ENCODE results near the gene PIWIL1.

PIWIL1 gene

DNA sequence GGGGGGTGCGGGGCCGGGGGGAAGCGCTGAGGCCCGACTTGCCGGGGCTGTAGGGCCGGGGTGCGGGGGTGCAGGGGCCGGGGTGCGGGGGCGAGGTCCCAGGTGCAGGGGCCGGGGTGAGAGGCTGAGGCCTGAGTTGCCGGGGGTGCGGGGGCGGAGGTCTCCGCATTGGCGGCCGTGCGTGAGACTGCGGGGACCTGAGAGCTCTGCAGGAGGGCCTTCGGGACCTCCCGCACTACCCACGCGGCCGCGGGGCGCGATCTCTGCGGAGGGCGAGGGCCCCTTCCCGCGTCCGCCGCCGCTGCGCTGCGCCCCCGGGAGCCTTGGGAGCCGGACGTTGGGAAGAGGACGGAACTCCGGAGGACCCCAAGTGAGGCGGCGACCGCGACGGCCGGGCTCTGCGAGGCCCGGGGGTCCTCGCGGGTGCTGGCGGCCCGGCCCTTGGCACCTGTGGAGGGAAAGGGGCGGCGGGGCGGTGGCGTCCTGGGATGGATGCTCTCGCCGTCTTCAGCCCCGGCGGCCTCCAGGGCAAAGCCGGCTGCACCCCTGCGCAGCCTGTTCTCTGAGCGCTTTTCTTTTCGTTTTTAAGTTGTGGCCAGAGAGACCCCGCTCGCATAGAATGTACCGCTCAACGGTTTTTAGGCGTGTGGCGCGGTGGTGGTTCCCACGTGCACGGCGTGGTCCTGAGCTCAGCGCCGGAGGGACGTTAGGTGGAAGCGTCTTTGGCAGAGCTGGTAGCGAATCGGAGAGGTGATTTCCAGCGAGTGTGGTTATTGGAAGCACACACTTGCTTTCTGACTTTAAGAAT is 1.3 kb downstream of the PIWIL1 start:
- DNase-seq, result no peak

DNA sequence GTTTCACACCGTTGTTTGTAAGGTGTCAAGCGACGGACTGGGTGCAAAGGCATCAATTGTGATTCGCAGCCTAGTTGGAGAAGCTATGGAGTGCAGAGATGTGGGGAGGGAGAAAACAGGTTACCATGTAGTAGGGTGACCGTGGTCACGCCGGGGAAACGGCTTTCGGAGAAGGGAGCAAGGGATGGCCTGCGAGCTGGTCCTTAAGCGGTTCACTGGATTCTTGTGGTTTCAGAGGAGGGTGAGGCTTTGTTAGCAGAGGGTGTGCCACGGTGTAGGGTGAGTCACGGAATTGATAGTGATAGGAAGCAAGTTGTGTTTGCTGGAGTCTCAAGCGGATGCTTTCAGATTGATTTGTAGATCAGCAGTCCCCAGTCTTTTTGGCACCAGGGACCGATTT is 2.3 kb downstream of the PIWIL1 start:
- DNase-seq, result no peak

GRCh38 chr12:130342442-130342841 is 4.8 kb downstream of the PIWIL1 start:
- DNase-seq, result no peak

DNA sequence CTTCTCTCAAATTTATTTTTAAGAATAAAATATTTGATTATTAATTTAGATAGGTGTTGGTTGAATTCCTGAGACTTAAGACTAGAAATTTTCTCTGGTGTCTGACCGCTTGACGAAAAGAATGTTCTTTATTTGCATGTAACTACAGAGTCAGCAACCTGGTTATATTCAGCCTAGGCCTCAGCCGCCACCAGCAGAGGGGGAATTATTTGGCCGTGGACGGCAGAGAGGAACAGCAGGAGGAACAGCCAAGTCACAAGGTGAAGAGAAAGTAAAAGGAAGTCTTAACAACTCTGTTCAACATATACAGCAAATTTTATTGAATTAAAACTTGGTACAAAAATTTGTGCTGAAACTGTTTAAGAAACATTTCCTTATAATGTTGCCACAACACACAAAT is 5.2 kb downstream of the PIWIL1 start:
- DNase-seq, result no peak

- DNase-seq, result no peak
Observed at GRCh38 chr12:130344529-130344928, 6.8 kb downstream of the PIWIL1 start.

DNA sequence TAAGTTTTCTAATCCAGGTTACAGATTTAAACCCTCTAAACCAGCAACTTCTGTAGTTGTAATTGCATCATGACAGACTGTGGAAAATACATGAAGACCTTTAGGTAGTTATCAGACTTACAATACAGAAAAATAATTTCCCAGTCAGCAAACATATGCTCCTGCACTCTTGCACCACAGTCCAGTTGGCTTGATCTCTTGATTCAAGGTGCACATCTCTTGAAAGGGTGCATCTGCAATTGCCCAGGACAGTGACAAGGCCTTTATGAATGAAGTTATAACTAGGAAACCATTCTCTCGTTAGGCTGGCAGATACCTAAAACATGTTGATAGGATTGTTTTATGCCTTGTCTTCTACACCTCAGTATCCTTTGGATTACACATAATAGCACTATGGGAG is 7.6 kb downstream of the PIWIL1 start:
- no peak for DNase-seq

DNA sequence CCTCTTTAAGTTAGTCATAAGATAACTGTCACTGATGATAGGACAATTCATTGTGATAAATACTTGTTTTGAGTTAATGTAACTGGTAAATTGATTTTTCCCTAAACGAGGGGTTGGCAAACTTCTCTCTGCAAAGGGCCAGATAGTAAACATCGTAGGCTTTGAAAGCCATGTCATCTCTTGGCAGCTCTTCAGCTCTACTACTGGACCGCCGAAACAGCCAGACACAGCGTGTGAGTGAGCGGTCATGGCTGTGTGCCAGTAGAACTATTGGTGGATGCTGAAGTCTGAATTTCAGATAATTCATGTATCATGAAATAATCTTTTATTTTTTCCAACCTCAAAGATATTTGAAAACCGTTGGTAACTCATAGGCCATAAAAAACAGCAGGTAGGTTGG is 9.9 kb downstream of the PIWIL1 start:
- no peak for DNase-seq

- no peak for DNase-seq
Observed at GRCh38 chr12:130350715-130351114, 13.0 kb downstream of the PIWIL1 start.

- DNase-seq, result no peak
Observed at GRCh38 chr12:130351326-130351725, 13.6 kb downstream of the PIWIL1 start.

GRCh38 chr12:130353081-130353480 is 15.4 kb downstream of the PIWIL1 start:
- DNase-seq, result no peak

- no peak for DNase-seq
Observed at GRCh38 chr12:130354407-130354806, 16.7 kb downstream of the PIWIL1 start.

GRCh38 chr12:130356222-130356621 is 18.5 kb downstream of the PIWIL1 start:
- no peak for DNase-seq

GRCh38 chr12:130357241-130357640 is 19.6 kb downstream of the PIWIL1 start:
- no peak for DNase-seq

- no peak for DNase-seq
Observed at GRCh38 chr12:130357729-130358330, 20.1 kb downstream of the PIWIL1 start.

GRCh38 chr12:130362060-130362459 is 24.4 kb downstream of the PIWIL1 start:
- DNase-seq, result no peak

GRCh38 chr12:130364578-130364977 is 26.9 kb downstream of the PIWIL1 start:
- DNase-seq, result no peak

DNA sequence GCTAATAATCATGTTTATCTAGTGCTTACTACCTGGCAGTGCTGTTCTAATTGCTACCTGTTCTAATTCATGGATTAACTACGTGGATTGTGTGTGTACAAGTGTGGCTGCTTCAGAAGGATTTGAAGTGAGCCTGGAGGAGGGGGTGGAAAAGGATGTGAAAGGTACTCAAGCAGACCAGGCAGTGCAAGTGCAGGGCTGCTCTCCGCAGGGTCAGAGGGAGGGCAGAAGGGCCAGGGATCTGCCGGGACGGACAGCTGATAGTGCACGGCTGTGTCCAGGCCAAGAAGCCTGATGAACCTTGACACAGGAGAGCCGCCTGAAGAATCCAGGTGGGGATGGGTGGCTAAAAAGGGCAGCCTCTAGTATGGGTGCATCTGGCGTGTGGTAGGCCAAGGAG is 28.5 kb downstream of the PIWIL1 start:
- no peak for DNase-seq

DNA sequence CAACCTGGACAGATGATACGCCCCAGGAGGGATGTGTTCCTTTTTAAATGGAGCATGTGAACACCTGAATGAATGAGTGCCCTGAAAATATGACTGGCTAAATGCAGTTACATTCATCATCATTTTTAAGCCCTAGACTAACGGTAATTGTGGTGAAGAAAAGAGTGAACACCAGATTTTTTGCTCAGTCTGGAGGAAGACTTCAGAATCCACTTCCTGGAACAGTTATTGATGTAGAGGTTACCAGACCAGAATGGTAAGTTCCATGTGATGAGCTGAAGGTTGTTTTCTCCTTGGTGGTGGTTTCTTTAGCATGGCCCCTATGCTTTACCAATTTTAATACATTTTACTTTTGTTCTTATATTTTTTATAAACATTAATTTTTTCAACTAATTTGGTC is 29.3 kb downstream of the PIWIL1 start:
- DNase-seq, result no peak

DNA sequence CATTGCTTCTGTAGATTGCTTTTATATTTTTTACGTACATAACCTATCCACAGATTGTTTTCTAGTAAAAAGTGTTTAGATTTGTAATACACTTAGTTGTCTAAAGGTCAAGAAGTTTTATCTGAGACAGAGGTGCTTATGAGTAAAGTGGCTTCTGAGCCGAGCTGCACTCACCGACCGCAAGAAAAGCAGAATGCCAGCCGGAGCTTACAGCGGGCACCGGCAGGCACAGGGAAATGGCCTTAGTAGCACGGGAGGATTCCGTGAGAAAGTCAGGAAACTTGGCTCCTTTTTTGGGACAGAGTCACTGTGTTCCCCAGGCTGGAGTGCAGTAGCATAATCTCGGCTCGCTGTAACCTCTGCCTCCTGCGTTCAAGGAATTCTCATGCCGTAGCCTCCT is 29.8 kb downstream of the PIWIL1 start:
- DNase-seq, result no peak

GRCh38 chr12:130369816-130370215 is 32.1 kb downstream of the PIWIL1 start:
- no peak for DNase-seq

GRCh38 chr12:130371296-130371695 is 33.6 kb downstream of the PIWIL1 start:
- DNase-seq, result no peak

- DNase-seq, result no peak
Observed at GRCh38 chr12:130372936-130373335, 35.2 kb downstream of the PIWIL1 start.

DNA sequence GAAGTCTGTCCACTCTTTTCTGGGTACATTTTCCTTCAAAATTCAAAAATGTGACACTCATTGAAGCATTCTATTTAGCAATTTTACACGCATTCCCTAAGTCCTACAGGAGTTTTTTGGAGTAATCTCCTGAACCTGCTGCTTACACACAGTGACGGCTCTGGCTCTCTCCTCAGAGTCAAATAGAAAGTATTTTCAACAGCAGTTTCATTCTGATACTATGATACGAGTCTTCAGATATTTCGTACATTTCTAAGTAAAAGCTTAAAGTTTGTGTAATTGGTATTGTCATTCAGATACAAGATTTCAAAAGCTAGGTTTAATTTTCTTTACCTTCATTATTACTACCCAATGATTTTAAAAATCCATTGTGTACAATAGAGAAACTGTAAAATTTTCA is 36.4 kb downstream of the PIWIL1 start:
- no peak for DNase-seq
